Astrocyte (in vitro differentiated cells and primary cell): ENCODE measurements around the gene HSPA8.

Experiments used
- EZH2 ChIP-seq: IDR thresholded peaks from 2 replicates; pipeline ENCODE4 v1.6.1; 2012; ENCODE audit warnings: mild to moderate bottlenecking, low read length, inconsistent platforms; ENCODE audit not compliant: insufficient read depth
- TF ChIP-seq, protein P1 (sequence below): IDR thresholded peaks from 2 replicates; pipeline ENCODE4 v1.5.1; 2011; ENCODE audit warnings: low read depth, mild to moderate bottlenecking, inconsistent platforms, low read length, moderate library complexity; ENCODE audit not compliant: insufficient read depth

DNA sequence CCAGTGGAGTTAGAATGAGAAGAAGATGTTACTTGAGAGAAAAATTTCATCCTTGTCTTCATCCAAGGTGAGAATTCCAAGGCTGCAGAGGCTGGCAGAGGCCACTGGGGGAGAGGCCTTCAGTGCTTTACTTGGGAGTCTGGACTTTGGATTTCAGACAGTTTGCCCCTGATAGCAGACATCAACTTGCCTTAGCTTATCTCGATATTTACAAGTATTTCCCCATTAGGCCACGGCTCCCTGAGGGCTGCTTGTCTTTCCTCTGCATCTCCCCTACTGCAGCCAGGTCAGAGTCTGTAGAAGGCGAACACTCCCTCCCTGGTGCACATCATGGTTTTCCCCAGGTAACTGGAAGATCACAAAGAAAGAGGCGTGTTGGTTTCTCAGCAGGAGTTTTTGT, 50.4 kb downstream of the HSPA8 start:
- TF ChIP-seq, protein P1, sequence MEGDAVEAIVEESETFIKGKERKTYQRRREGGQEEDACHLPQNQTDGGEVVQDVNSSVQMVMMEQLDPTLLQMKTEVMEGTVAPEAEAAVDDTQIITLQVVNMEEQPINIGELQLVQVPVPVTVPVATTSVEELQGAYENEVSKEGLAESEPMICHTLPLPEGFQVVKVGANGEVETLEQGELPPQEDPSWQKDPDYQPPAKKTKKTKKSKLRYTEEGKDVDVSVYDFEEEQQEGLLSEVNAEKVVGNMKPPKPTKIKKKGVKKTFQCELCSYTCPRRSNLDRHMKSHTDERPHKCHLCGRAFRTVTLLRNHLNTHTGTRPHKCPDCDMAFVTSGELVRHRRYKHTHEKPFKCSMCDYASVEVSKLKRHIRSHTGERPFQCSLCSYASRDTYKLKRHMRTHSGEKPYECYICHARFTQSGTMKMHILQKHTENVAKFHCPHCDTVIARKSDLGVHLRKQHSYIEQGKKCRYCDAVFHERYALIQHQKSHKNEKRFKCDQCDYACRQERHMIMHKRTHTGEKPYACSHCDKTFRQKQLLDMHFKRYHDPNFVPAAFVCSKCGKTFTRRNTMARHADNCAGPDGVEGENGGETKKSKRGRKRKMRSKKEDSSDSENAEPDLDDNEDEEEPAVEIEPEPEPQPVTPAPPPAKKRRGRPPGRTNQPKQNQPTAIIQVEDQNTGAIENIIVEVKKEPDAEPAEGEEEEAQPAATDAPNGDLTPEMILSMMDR = no peak
- TF ChIP-seq EZH2 = no peak
